IPS-18c (cell line): ENCODE measurements around the gene ERICH6B.
A peak's percentile ranks its signal among the peaks of the same experiment; 100 is the strongest.
"Not testable (repeated sequence)": the region's sequence is repeated elsewhere in the genome, so short reads cannot be mapped to it uniquely, and the experiment has no call there.

Source experiments
- H3K4me3 ChIP-seq: 2 replicates; pipeline ENCODE4 v1.7.0; 2013; ENCODE audit warnings: low read depth, mild to moderate bottlenecking, low read length, moderate library complexity; ENCODE audit not compliant: insufficient read depth
- H3K9me3 ChIP-seq: one replicate; pipeline ENCODE4 v1.6.1; 2013; ENCODE audit warnings: mild to moderate bottlenecking, low read length, moderate library complexity; ENCODE audit not compliant: control insufficient read depth, insufficient read depth

ERICH6B gene

GRCh38 chr13:45615501-45616101, at the start of gene ERICH6B:
TSS of gene ERICH6B (minus strand) at chr13:45615739. CDS start at chr13:45597005, 18,734 bp downstream.
- H3K4me3 ChIP-seq = peak within 1 kb of the TSS; percentile 39; the same call in 1 of the 2 replicates
- H3K9me3 ChIP-seq = peaks cover 3% of the 10 kb centered on the region

GRCh38 chr13:45662903-45663302, 47.4 kb upstream of the ERICH6B start:
- not testable (repeated sequence) for H3K4me3 ChIP-seq, H3K9me3 ChIP-seq

- H3K4me3 ChIP-seq = no peak overlapping the region
- no peaks in the 10 kb centered on the region for H3K9me3 ChIP-seq
These were observed 46.6 kb upstream of the ERICH6B start for GRCh38 chr13:45662162-45662561.

- not testable (repeated sequence) for H3K4me3 ChIP-seq, H3K9me3 ChIP-seq
These were observed 44.9 kb upstream of the ERICH6B start for GRCh38 chr13:45660458-45660857.

- H3K9me3 ChIP-seq = no peaks in the 10 kb centered on the region
These were observed 44.0 kb upstream of the ERICH6B start for GRCh38 chr13:45659536-45659935.

GRCh38 chr13:45658586-45659235, 43.2 kb upstream of the ERICH6B start:
- no peak overlapping the region for H3K4me3 ChIP-seq
- no peaks in the 10 kb centered on the region for H3K9me3 ChIP-seq

More at GRCh38 chr13:45659536-45659935, 44.0 kb upstream of the ERICH6B start:
- H3K4me3 ChIP-seq = no peak overlapping the region

GRCh38 chr13:45654633-45655349, 39.3 kb upstream of the ERICH6B start:
- Histone ChIP-seq H3K9me3 (peaks cover 4% of the 10 kb centered on the region), H3K4me3 (no peak overlapping the region)

- not testable (repeated sequence) for H3K4me3 ChIP-seq
- peaks cover 11% of the 10 kb centered on the region for H3K9me3 ChIP-seq
These were observed 29.7 kb upstream of the ERICH6B start for GRCh38 chr13:45645263-45645662.

- Histone ChIP-seq H3K4me3 (0 out of 2 replicates have a peak overlapping the region, but pooled peaks have one; percentile 20), H3K9me3 (peaks cover 13% of the 10 kb centered on the region)
These were observed 26.6 kb upstream of the ERICH6B start for GRCh38 chr13:45642159-45642558.

- H3K4me3 ChIP-seq, H3K9me3 ChIP-seq: not testable (repeated sequence)
These were observed 19.8 kb upstream of the ERICH6B start for GRCh38 chr13:45635291-45635690.

- no peaks in the 10 kb centered on the region for H3K9me3 ChIP-seq
- H3K4me3 ChIP-seq = no peak overlapping the region
These were observed 15.3 kb upstream of the ERICH6B start for GRCh38 chr13:45630791-45631190.

GRCh38 chr13:45629940-45630339, 14.4 kb upstream of the ERICH6B start:
- Histone ChIP-seq H3K4me3 (no peak overlapping the region), H3K9me3 (no peaks in the 10 kb centered on the region)

- no peaks in the 10 kb centered on the region for H3K9me3 ChIP-seq
These were observed 12.6 kb upstream of the ERICH6B start for GRCh38 chr13:45628094-45628493.

GRCh38 chr13:45627656-45628055, 12.1 kb upstream of the ERICH6B start:
- Histone ChIP-seq H3K9me3 (no peaks in the 10 kb centered on the region), H3K4me3 (no peak overlapping the region)

More at GRCh38 chr13:45628094-45628493, 12.6 kb upstream of the ERICH6B start:
- no peak overlapping the region for H3K4me3 ChIP-seq

GRCh38 chr13:45626731-45627374, 11.3 kb upstream of the ERICH6B start:
- H3K9me3 ChIP-seq = no peaks in the 10 kb centered on the region
- H3K4me3 ChIP-seq = no peak overlapping the region

GRCh38 chr13:45623516-45624090, 8.1 kb upstream of the ERICH6B start:
- H3K4me3 ChIP-seq = no peak overlapping the region
- peaks cover 2% of the 10 kb centered on the region for H3K9me3 ChIP-seq

GRCh38 chr13:45621950-45622349, 6.4 kb upstream of the ERICH6B start:
- peaks cover 2% of the 10 kb centered on the region for H3K9me3 ChIP-seq
- no peak overlapping the region for H3K4me3 ChIP-seq
